Activated CD8-positive, alpha-beta memory T cell treated with anti-CD3 and anti-CD28 coated beads, Interleukin-2, amount 50 U/mL, for 1 hour (primary cell): ENCODE data around the gene THOC6.
A peak's percentile ranks its signal among the peaks of the same experiment; 100 is the strongest.

Experiments
- DNase-seq: peaks from one replicate; pipeline ENCODE4 v3.0.0-alpha.2; 2020; ENCODE audit errors: extremely low read depth

The THOC6 gene

GRCh38 chr16:3023669-3024478 lies at the start of gene THOC6, which contains the start of gene HCFC1R1:
THOC6 (plus strand) TSS chr16:3024035; CDS start chr16:3024327, 292 bp downstream.
HCFC1R1 (minus strand) TSS chr16:3023942; CDS start chr16:3023941, 1 bp downstream.
- DNase-seq: peak; percentile 77

DNA sequence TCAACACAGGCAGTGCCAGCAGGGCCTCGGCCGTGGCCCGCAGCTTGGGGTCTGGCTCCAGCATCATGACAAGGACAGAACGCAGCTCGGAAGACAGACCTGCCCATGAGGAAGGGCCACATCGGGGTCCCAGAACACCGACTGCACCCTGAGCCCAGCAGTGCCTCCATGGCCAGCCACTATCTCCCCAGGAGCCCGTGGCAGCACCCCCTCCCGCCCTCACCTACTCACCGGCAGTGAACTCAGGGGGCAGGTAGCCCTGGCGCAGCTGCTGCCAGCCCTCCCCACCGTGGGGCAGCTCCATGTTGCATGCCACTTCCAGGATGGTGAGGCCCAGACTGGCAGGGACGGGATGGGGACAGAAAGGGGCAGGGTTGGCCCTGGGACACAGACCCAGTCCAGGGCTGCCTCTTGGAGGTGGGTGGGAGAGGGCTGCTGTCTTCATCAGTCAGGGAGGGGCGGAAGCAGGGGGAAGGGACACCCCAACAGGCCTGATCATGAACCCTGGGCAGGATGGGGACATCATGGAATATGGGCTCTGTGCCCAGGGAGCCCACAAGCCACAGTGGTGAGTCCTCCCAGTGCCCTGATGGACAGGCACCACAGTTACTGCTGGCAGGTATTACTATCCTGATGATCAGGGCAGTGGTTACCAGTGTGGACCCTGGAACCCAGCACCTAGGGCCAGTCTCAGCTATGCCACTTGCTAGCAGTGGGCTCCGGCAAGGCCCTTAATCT lies 49.3 kb upstream of the THOC6 start:
- DNase-seq: no peak

DNA sequence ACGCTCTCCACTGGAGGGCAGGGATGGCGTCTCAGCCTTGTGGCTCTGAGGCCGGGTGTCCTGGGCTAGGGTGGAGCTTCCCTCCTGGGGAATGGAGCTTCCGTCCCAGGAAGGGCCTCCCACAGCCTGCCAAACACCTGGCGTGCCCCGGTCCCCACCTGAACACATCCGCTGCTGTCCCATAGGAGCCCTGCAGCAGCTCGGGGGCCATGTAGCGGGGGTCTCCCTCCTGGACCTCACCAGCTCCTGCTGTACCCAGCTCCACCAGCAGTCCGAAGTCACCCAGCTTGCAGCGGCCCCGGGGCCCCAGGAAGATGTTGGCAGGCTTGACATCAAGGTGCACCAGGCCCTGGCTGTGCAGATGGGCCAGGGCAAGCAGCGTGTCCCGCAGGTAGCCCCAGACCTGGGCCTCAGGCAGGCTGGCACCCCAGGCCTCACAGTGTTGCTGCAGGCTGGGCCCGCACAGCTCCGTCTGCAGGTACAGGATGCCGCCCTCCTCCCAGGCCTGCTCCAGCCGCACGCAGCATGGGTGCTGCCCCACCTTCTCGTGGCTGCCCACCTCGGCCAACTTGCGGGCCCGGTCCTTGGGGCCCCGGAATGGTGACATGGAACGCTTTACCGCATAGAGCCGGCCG lies 48.6 kb upstream of the THOC6 start:
- DNase-seq: no peak

- no peak for DNase-seq
These were observed 47.6 kb upstream of the THOC6 start for GRCh38 chr16:2976201-2976600.

GRCh38 chr16:2976673-2977072 lies 47.2 kb upstream of the THOC6 start:
- DNase-seq: no peak

- DNase-seq: no peak
These were observed 46.4 kb upstream of the THOC6 start for GRCh38 chr16:2977440-2977839.

DNA sequence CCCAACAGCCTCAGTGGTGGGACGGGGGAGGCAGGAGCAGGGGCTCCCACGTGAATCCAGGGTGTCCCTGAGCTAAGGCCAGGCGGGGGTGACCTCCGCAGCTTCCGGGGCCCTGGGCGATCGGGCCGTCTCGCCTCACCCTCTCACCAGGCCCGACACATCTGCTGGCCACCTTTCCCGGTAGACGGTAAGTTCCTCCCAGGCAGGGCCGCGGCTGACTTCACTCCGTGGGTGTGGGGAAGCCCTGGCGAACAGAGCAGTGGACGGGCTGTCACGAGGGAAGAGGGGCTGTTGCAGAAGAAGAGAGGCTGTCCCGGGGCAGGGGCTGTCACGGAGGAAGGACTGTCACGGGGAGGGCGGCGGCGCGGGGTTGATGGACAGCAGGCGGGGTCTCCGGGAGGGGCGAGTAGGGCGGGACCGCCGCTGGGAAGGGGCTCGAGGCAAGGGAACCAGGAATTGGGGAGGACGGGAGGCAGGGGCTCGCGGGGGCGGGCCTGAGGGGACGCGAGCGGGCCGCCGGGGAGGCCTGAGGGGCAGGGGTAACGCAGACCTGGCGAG lies 44.1 kb upstream of the THOC6 start:
- no peak for DNase-seq

DNA sequence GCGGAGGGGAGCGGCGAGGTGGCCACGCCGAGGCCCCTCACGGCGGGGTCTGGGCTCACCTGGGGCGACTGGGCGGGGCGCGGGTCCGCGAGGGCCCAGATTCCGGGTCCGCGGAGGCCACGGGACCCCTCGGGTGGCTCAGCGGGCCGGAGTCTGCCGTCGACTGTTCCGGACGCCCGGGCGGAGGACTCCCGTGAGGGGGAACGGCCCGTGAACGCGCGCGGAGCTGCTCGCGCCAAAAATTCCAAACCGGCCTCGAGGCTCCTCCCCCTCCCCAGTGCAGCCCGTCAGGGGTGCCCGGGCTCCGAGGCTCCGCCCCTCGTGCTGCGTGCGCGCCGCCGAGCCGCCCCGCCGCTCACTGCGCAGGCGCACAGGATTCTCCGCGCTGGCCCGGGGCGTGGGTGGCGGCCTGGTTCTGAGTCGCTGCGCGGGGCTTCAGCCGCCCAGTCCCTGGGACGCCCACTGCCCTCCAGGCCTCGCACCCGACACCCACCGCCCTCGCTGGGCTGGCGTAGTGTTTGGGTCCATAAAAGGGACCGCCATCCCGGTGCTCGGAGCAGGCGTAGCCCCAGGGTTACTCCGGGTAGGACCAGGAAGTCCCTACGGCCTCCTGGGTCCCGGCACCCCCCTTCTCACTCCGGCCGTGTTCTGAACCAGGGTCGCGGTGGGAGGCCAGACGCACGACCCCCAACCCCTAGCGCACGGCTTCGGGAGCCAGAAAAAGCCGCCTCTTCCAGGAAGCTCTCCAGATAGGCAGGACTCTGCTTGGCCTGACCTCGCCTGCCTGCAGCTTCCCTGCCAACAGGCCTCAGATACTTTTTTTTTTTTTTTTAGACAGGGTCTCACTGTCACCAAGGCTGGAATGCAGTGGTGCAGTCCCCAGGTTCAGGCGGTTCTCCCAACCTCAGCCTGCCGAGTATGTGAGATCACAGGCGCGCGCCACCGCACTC lies 43.3 kb upstream of the THOC6 start, which contains the start of gene PKMYT1:
PKMYT1 (minus strand) TSS at position 220 of the 950 bp plus-strand sequence. CDS start 789 bp downstream, outside the sequence.
- DNase-seq: peak; percentile 73

GRCh38 chr16:2981177-2981898 lies 42.5 kb upstream of the THOC6 start:
- DNase-seq: no peak

- no peak for DNase-seq
These were observed 42.0 kb upstream of the THOC6 start for GRCh38 chr16:2981899-2982250.

DNA sequence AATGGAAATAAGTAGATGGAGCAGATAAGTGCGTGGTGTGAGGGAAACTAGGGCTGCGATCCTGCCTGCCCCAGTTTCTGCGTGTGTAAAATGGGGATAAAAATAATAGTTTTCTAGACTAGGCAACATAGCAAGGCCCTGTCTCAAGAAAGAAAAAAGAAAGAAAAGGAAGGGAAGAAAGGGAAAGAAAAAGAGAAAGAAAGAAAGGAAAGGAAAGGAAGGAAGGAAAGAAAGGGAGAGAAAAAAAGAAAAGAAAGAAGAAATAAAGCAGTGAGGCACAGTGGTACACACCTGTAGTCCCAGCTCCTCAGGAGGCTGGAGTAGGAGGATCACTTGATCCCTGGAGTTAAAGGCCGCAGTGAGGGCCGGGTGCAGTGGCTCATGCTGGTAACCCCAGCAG lies 41.4 kb upstream of the THOC6 start:
- no peak for DNase-seq

DNA sequence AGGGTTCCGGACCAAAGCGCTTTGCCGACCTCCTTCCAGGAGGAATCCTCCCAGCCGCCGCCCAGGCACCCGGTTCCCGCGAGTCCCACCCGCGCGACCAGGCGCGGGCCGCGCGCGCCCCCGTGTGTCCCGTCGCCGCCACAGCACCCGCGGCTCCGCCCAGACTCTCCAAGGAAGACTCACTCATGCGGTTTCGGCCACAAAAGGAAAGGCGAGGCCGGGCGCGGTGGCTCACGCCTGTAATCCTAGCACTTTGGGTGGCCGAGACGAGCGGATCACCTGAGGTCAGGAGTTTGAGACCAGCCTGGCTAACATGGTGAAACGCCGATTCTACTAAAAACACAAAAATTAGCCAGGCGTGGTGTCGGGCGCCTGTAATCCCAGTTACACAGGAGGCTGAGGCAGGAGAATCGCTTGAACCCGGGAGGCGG lies 40.1 kb upstream of the THOC6 start:
- DNase-seq: no peak

DNA sequence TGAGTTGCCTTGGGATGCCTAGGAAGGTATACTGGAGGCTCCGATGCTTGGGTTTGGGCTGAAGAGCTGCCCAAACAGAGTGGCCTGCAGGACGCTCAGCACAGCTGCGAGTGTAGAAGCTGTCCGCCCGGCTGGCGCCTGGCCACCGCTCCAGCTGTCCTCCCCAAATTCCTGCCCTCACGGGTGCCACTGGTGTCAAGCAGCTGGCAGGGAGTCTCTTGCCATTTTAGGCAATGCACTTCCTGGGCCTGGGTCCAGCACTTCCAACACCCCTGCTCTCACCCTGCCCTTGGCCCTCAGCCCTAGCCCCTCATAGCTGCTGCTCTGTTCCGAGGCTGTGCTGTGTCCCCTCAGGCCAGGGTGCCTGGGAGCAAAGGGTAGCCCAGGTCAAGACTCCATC lies 38.4 kb upstream of the THOC6 start:
- no peak for DNase-seq

GRCh38 chr16:2985893-2986355 lies 37.9 kb upstream of the THOC6 start:
- DNase-seq: no peak

DNA sequence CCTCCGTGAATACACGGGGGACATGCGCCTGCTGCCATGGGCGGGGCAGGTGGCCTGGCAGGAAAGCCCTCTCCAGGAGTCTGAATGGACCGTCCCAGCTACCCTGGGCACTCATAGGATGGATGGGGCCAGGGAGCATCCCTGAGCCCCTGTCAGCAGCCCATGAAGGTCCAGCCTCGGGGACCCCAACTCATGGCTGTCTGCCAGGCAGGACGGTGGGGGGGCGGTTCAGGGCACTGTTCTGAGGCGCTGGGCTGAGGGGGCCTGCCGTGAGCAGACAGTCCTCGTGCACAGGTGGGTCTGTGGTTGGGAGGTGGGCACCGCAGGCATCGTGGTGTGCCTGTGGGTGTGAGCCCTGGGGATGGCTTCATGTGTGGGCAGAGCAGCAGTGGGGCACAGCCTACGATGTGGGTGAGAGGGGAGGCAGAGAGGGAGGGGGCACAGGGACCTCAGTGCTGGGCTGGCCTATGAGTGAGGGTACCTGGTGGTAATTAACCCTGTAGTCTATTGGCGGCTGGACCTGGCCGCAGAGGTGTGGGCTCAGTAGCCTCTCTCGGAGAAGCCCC lies 37.1 kb upstream of the THOC6 start:
- no peak for DNase-seq

DNA sequence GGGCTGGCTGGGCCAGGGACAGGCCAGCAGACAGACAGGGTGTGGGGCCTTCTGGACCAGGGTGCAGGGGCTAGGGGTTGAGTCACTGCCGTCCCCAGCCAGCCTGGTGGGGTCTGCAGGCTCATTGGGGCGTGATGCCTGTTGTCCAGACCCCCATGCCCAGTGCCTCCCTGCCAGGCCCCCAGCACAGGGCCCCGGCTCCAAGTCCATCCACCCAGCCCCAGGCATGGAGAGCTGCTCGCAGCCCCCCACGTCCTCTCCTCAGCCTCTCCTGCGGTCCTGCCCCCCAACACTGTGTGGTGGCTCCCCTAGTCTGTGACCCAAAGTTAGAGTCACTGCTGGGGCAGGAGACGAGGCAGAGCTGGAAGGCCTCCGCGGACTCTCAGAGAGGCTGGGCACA lies 36.5 kb upstream of the THOC6 start:
- no peak for DNase-seq

DNA sequence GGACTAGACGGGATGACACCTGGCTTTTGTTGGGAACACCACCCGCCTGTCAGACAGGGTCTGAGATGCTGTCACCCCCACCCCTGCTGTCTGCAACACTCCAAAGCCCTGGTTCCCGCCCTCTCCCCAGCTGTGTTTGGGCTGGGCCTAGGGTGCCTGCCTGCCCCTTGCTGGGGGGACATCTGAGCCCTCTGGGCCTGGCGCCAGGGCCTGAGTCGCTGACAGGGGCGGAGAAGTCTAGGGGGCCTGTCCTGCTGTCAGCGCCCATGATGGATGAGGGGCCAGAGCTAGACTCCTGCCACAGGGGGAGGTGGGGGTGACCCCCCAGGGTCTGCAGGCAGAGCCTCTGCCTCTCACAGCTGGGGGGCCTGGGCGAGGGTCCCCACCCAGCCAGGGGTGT lies 36.0 kb upstream of the THOC6 start:
- DNase-seq: no peak

DNA sequence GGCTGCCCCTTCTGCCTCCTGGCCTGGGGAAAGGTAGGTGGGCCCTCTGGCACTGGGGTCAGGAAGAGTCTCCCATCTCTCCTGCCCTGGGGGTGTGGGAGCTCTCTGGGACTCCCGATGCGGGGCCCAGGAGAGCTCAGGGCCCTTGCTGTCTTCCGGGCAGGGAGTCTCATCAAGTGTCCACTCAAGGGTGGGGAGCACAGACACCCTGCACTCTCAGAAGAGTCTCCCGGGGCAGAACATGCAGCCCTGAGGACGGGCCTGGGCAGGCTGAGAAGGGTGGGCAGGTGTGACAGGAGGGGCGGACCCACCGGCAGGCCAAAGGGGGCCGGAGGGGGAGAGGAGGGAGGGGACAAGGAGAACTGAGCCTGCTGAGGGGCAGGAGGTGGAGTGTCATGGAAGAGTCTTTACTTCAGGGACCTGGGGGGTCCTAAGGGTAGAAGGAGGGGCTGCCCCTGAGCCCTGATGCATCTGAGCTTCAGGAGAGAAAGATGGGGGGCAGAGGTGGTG lies 35.2 kb upstream of the THOC6 start:
- DNase-seq: no peak

DNA sequence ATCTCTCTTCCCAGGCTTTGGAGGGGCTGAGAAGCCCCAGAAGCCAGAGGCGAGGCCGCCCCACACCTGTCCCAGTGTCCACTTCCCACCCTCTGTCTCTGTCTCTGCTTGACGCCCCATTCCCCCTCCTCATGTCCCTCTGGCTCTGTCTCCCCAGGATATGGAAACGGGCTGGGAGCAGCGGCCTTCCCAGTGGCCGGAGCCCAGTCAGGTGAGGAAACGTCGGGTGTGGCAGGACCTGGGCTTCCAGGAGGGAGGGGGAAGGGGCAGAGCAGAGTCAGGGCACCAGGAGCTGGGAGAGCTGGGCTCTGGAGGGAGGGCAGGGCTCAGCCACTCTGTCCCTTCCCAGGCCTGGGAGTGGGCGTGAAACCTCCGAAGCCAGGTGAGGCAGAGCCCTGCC lies 32.9 kb upstream of the THOC6 start:
- no peak for DNase-seq
